Measurements from ENCODE around the gene SLC1A7.
A peak's percentile ranks its signal among the peaks of the same experiment; 100 is the strongest.

SLC1A7 gene

GRCh38 chr1:53089478-53090226 is 52.8 kb downstream of the SLC1A7 start:
- peak; percentile 15 for DNase-seq

- DNase-seq, result no peak
Measured at GRCh38 chr1:53088616-53089300, 53.7 kb downstream of the SLC1A7 start.

- DNase-seq, result no peak
Measured at GRCh38 chr1:53087332-53088285, 54.8 kb downstream of the SLC1A7 start.

GRCh38 chr1:53086491-53087070 is 55.9 kb downstream of the SLC1A7 start:
- no peak for DNase-seq

GRCh38 chr1:53085405-53085804 is 57.0 kb downstream of the SLC1A7 start:
- DNase-seq, result no peak

GRCh38 chr1:53084589-53084971 is 57.9 kb downstream of the SLC1A7 start:
- DNase-seq, result no peak

GRCh38 chr1:53083636-53084588 is 58.5 kb downstream of the SLC1A7 start:
- DNase-seq, result no peak

- no peak for DNase-seq
Measured at GRCh38 chr1:53082826-53083455, 59.5 kb downstream of the SLC1A7 start.

- DNase-seq, result no peak
Measured at GRCh38 chr1:53081384-53082066, 60.9 kb downstream of the SLC1A7 start.

- DNase-seq, result no peak
Measured at GRCh38 chr1:53080769-53081168, 61.7 kb downstream of the SLC1A7 start.

GRCh38 chr1:53080041-53080440 is 62.4 kb downstream of the SLC1A7 start:
- DNase-seq, result no peak

- no peak for DNase-seq
Measured at GRCh38 chr1:53079251-53079650, 63.2 kb downstream of the SLC1A7 start.

- DNase-seq, result no peak
Measured at GRCh38 chr1:53078333-53079101, 63.9 kb downstream of the SLC1A7 start.

GRCh38 chr1:53077599-53077965 is 64.9 kb downstream of the SLC1A7 start:
- DNase-seq, result no peak

- no peak for DNase-seq
Measured at GRCh38 chr1:53076721-53077598, 65.5 kb downstream of the SLC1A7 start.

- DNase-seq, result no peak
Measured at GRCh38 chr1:53076165-53076564, 66.3 kb downstream of the SLC1A7 start.

- no peak for DNase-seq
Measured at GRCh38 chr1:53075761-53076163, 66.7 kb downstream of the SLC1A7 start.

- DNase-seq, result no peak
Measured at GRCh38 chr1:53075206-53075605, 67.2 kb downstream of the SLC1A7 start.
